Uterus (tissue), 4 donors: Measurements from ENCODE around the gene CA12. TPM values are rescaled to one million over a fixed set of nuclear protein-coding genes. Genes with fewer than 3 reads are reported as not detected.

Source experiments
- DNase-seq, 2 donors: peaks; one replicate each; pipeline ENCODE4 v3.0.0-alpha.2; 2019 to 2020
- H3K27ac ChIP-seq, 2 donors: fragments of 200-600 bp; sonication (generic); 1 replicate in 1 of 2; 2 replicates in 1 of 2; pipeline ENCODE4 v1.5.1; 2016 to 2018
- H3K27me3 ChIP-seq, 2 donors: fragments of 200-600 bp; sonication (generic); one replicate each; pipeline ENCODE4 v1.5.1; 2018 to 2019; ENCODE audit warnings: control low read depth in 1 of 2
- H3K36me3 ChIP-seq, 2 donors: fragments of 200-600 bp; sonication (generic); one replicate each; pipeline ENCODE4 v1.5.1; 2019; ENCODE audit warnings: control low read depth in 1 of 2
- H3K4me1 ChIP-seq, 2 donors: fragments of 200-600 bp; sonication (generic); one replicate each; pipeline ENCODE4 v1.5.1; 2018 to 2019; ENCODE audit warnings: control low read depth in 1 of 2
- H3K4me3 ChIP-seq, 2 donors: fragments of 200-600 bp; sonication (generic); 1 replicate in 1 of 2; 2 replicates in 1 of 2; pipeline ENCODE4 v1.5.1; 2018 to 2019; ENCODE audit warnings: mild to moderate bottlenecking in 1 of 2
- H3K9me3 ChIP-seq, 2 donors: fragments of 200-600 bp; sonication (generic); one replicate each; pipeline ENCODE4 v1.5.1; 2019; ENCODE audit warnings: control low read depth in 1 of 2
- CTCF ChIP-seq, 4 experiments: fragments of 200-600 bp in 2 of 4; fragments of 450-650 bp in 2 of 4; sonication (generic) in 2 of 4; IDR thresholded peaks; one replicate each; pipeline ENCODE4 v1.5.1; 2016 to 2019; ENCODE audit warnings: antibody characterized with exemption in 4 of 4, mild to moderate bottlenecking in 2 of 4, moderate library complexity in 1 of 4
- POLR2A ChIP-seq, 2 donors: fragments of 450-650 bp; IDR thresholded peaks; one replicate each; pipeline ENCODE4 v1.6.1; 2016; ENCODE audit warnings: antibody characterized with exemption in 2 of 2, mild to moderate bottlenecking in 1 of 2, moderate library complexity in 1 of 2
- intact Hi-C: fragments of 100-400 bp; cut with DNase I; formaldehyde crosslinking; loops from one replicate; pipeline ENCODE4 v1.15.1; 2023; ENCODE audit warnings: low total_unique reads
- total RNA-seq, 4 donors: library from RNA; depleted of rRNA in 3 of 4; stranded (reverse); fragments of >200 nt in 3 of 4; gene quantifications; one replicate each; pipeline versions ENCODE4 v1.1.0 to v1.2.4, GENCODE V29; 2014 to 2023
- donor health status: DM: yes; HTN: yes; CAD: no.

Gene CA12
- total RNA-seq, 4 donors from 2014 or later: 0.29 to 11.8 (median 8.0) TPM

DNA sequence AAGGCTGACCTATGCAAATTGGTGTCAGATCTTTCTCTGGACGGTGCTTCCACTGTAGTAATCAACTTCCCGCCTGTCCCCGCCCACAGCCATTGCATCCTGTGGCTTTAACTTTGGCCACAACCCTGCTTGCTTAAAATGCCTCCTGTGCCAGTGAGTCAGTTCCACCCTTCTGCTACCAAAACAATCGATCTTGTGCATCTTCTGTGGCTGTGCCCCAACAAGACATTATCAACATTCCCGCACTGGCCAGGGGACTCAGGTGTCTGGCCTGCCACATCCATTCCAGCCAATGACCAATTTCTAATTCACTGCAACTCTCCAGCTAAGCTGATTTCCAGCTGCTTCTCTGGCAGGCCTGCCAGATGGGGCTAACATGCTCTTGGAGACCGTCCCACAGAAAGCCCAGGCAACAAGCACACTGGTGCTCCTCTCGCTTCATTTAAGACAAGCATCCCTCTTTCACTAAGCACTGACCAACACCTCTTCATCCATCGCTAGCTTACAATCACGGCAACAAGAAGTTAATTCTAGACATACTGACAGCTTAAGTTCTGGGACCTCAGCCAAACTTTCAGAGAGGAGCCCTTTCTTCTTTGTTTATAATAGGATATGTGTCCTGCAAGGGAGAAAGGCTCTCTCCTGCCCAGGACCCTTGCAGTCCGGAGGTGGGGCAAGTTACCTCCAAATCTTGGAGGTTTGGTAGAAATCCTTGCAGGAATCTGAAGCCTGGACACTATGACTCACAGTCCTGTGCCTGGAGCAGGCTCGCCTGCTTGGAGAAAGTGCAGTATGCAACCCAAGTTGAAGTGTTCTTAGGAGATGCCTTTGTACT is 6.7 kb downstream of the CA12 start:
- intact Hi-C loops: no loop called here
- no peaks in the 10 kb centered on the region for H3K27me3 ChIP-seq

GRCh38 chr15:63373866-63374548 is 7.6 kb downstream of the CA12 start:
- peaks cover 7 to 15% of the 10 kb centered on the region in 2 donors for H3K4me1 ChIP-seq
- intact Hi-C loops: no loop called here

More for the DNA sequence above, 6.7 kb downstream of the CA12 start:
- Histone ChIP-seq H3K36me3 (no peaks in the 10 kb centered on the region), H3K4me3 (no peak overlapping the region), H3K27ac (peak overlapping the region; percentile 34 to 67), H3K4me1 (peaks cover 7 to 15% of the 10 kb centered on the region in 2 donors), H3K9me3 (no peaks in the 10 kb centered on the region)
- peak in 1 of 2 donors; percentile 40 for DNase-seq
- TF ChIP-seq POLR2A (IDR thresholded peaks at IDR 0.05) (no peak), CTCF (IDR thresholded peaks at IDR 0.05) (no peak)

GRCh38 chr15:63373330-63373729 is 8.3 kb downstream of the CA12 start:
- Histone ChIP-seq H3K4me1 (peaks cover 7 to 15% of the 10 kb centered on the region in 2 donors), H3K27ac (peak overlapping the region in 1 of 2 donors; percentile 76), H3K27me3 (no peaks in the 10 kb centered on the region), H3K36me3 (no peaks in the 10 kb centered on the region), H3K9me3 (no peaks in the 10 kb centered on the region), H3K4me3 (no peak overlapping the region)
- no peak for TF ChIP-seq POLR2A (IDR thresholded peaks at IDR 0.05)
- no peak for TF ChIP-seq CTCF (IDR thresholded peaks at IDR 0.05)
- no peak for DNase-seq
- intact Hi-C loops: no loop called here

More at GRCh38 chr15:63373866-63374548, 7.6 kb downstream of the CA12 start:
- DNase-seq: no peak
- TF ChIP-seq CTCF (IDR thresholded peaks at IDR 0.05): no peak
- TF ChIP-seq POLR2A (IDR thresholded peaks at IDR 0.05): no peak
- H3K27ac ChIP-seq: peak overlapping the region in 1 of 2 donors; percentile 67
- H3K27me3 ChIP-seq: no peaks in the 10 kb centered on the region
- H3K36me3 ChIP-seq: no peaks in the 10 kb centered on the region
- H3K4me3 ChIP-seq: no peak overlapping the region
- no peaks in the 10 kb centered on the region for H3K9me3 ChIP-seq

DNA sequence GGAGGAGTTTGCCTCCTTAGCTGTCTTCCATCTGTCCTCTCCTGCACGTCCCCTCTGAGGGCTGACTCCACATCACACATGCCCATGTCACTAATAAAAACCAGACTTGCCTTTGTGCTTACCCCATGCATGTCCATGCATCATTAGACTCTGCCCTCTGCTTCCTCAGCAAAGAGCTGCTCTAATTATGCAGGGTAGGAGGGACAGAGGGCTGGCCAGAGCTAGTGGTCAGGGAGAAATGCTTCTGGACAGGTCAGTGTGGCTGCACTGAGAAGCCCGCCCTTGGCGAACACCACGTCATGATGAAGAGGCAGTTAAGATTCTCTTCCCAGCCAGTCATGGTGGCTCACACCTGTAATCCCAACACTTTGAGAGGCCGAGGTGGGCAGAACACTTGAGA is 8.9 kb downstream of the CA12 start:
- Histone ChIP-seq H3K27me3 (no peaks in the 10 kb centered on the region), H3K36me3 (no peaks in the 10 kb centered on the region), H3K4me3 (no peak overlapping the region), H3K4me1 (peaks cover 7 to 15% of the 10 kb centered on the region in 2 donors), H3K27ac (peak overlapping the region in 1 of 2 donors; percentile 76), H3K9me3 (no peaks in the 10 kb centered on the region)
- TF ChIP-seq CTCF (IDR thresholded peaks at IDR 0.05): no peak
- TF ChIP-seq POLR2A (IDR thresholded peaks at IDR 0.05): no peak
- DNase-seq: no peak
- intact Hi-C loops: no loop called here
